Measurements from ENCODE around the gene ZNF282.

DNA sequence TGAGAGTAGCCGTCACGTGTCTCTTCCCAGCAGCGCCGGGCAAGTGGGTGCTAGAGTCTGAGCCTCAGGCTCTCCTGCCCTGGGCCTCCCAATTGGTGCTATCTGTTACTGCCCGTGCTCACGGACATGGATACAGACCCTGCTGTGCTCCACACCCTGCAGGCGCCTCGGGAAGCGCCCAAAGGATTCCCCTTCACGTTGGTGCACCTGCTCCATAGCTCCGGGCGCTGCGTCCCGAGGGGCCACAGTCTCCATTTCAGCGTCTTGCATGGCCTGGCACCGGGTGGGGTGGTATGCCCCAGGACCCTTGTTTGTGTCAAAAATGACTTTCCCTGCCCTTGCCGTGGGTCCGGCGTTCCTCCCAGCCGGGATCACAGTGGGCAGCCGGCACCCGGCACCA lies 30.3 kb downstream of the ZNF282 start:
- TF ChIP-seq EZH2 (IDR thresholded peaks at IDR 0.05; ENCODE audit: borderline replicate concordance, low read depth, low read length, severe bottlenecking): no peak
- TF ChIP-seq, protein P1, sequence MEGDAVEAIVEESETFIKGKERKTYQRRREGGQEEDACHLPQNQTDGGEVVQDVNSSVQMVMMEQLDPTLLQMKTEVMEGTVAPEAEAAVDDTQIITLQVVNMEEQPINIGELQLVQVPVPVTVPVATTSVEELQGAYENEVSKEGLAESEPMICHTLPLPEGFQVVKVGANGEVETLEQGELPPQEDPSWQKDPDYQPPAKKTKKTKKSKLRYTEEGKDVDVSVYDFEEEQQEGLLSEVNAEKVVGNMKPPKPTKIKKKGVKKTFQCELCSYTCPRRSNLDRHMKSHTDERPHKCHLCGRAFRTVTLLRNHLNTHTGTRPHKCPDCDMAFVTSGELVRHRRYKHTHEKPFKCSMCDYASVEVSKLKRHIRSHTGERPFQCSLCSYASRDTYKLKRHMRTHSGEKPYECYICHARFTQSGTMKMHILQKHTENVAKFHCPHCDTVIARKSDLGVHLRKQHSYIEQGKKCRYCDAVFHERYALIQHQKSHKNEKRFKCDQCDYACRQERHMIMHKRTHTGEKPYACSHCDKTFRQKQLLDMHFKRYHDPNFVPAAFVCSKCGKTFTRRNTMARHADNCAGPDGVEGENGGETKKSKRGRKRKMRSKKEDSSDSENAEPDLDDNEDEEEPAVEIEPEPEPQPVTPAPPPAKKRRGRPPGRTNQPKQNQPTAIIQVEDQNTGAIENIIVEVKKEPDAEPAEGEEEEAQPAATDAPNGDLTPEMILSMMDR (IDR thresholded peaks at IDR 0.05; ENCODE audit: borderline replicate concordance, extremely low read depth, low read length, poor library complexity, severe bottlenecking): no peak

All from DND-41 (cell line).